GM19025 (cell line): ENCODE results near the gene PBX3.
"Not testable (repeated sequence)": the region's sequence is repeated elsewhere in the genome, so short reads cannot be mapped to it uniquely, and the experiment has no call there.

Experiments used
- ATAC-seq: cut with Tn5 transposase; IDR thresholded peaks from one replicate; pipeline ENCODE4 v1.9.1; 2021; ENCODE audit warnings: mild to moderate bottlenecking, low read depth, moderate library complexity; ENCODE audit not compliant: unreplicated experiment

The PBX3 gene

DNA sequence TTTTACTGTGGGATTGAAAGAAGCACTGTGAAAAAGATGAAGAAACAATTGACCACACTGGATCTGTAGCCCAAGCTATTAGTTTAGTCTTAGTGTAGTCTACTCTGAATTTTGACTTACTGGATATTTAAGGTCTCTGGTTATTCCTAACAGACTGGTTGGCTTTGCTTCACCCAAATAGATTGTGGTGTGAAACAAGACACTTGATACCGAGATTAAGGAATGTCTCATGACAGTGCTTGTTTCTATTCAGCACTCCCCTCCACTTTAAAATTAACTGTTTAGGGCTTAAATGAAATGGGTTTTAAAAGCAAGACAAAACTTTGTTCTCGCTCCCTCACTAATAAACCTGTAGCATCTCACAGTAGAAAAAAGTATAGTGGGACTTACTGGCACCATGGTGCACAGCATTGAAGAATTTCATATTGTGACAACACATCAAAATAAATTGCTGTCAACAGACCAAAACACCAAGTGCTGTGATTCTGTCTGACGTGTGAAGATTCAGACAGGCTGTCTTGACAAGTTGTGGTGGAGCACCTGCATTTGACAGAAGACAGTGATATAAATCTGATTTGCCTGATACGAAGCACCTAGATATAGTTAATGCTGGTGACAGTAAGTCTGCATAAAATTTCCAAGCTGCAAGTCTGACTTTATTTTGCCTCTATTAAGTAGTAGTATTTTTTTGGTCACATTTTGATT is 73.1 kb downstream of the PBX3 start:
- no peak for ATAC-seq

DNA sequence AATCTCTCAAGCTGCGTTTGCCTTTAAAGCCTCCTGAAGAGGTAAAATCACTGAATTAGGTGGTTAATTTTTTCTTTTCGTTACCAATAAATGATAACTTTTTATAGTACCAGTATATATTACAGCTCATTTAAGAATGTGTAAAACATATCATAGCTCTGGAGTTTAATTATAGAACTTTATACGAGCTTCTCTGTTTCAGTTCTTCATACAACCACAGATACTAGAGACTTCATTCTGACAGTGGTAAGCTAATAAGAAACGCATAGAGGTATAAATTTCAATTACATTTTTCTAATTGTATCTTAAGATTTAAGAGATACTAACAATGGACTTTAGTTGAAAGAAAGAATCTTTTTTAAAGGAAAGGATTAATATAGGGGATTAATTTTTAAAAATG is 73.9 kb downstream of the PBX3 start:
- ATAC-seq, result no peak

DNA sequence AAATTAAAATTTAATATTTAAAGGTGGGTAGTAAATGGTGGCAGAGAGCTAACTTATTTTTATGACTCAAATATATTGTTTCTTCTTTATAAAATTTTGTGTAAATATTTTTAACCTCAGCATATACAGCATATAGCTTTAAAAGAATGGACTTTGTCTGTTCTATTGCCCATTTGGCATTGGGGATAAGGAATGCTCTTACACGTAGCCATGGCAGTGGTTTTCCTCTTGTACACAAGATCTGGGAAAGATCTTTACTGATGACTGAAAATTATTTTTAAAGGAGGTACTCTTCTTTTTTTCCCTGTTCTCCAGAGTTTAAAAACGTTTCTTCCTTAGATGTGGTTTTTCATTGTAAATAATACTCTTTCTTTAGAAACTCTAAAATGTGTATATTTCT is 75.0 kb downstream of the PBX3 start:
- ATAC-seq, result no peak

DNA sequence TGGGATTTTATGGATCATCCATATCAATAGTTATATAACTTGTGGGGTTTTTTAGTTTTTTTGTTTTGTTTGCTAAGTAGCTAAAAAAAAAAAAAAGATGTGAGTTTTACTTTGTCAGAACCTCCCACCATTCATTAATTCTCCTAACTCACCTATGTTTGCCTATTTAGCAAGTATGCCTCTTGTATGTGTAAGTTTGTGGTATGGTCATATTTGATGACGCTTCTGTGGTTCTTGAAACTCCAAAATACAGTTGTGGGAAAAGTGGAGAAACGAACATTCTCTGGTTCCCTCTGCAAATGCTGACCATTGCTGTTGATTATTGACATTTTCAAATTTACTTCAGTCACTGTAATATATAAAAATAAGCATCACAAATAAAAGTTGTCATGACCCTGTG is 75.7 kb downstream of the PBX3 start:
- ATAC-seq, result no peak

DNA sequence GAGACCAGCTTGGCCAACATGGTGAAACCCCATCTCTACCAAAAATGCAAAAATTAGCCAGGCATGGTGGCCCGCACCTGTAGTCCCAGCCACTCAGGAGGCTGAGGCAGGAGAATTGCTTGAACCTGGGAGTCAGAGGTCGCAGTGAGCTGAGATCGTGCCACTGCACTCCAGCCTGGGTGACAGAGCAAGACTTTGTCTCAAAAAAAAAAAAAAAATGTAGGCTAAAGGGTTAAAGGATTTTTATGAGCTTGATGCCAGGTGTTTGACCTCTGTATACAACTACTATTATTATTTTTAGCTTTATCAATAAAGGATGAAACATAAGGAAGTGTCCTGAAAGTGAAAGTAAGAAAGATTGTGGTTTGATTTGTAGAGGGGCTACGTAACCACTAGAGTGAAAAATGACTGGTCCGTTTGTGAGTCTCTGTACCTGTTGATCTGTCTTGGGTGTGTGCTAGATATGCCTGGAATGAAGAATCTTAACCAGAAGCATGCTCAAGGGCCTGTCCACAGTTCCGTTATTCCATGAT is 76.8 kb downstream of the PBX3 start:
- ATAC-seq, result not testable (repeated sequence)

DNA sequence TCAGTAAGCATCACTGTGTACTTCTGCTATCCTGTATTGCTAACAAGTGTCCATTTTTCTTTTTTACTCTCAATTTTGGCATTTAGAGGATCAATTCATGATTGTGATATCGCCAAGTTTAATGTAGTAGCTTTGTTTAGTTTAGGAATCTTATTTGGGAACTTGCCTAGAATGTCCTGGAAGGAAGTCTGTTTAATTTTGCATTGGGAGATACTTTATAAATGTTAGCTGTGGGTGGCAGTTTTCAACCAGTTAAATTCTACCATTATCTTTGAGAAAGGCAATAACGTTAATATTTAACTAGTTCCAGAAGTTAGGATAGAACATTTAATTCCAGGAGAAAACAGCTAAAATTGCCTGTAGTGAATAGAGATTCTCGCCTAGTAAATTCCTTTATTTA is 78.6 kb downstream of the PBX3 start:
- no peak for ATAC-seq

DNA sequence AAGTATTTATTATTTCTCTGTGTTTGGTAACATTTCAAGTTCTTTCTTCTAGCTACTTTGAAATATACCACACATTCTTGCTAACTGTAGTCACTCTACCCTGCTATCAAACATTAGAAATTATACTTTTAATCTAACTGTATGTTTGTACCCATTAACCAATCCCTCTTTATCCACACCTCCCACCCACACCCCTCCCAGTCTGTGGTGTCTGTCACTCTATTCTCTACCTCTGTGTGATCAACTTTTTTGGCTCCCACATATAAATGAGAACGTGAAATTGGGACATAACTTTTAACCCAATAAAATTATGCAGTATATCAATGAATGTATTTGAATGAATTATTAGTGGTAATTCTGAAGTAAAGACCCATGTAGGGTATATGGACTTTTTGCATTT is 79.7 kb downstream of the PBX3 start:
- ATAC-seq, result no peak

DNA sequence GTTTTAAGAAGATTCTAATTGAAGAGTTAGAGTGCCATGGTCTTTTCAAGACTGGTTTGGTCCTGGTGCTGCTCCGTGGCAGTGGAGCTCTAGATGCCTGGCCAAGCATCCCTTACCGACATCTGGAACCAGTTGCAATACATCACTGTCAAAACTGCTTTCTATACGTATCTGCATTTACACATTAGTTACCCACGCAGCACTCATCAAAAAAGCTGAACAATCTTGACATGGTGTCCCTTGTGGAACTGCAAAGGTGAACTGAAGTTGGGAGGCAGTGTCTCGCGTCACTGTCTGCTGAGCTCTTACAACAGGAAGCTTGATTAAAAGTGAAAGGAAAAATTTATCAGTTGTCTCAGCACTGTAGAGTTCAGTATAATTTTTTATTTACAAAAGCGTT is 82.6 kb downstream of the PBX3 start:
- no peak for ATAC-seq

DNA sequence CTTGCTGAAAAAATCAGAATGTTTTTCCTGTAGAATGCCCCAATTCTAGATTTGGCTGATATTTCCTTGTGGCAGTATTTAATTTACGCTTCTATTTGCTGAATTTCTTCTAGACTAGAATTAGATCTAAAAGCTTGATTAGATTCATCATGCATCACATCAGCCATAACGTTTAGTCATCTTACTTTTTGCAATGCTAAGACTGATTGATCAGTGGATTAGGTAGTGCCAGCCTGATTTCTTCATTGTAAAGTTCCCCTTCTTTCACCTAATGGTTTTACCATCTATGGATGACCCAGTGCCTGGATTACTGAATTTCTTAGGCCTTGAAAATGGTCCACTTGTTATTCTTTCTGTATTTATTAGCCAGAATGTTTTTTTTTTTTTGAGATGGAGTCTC is 83.9 kb downstream of the PBX3 start:
- ATAC-seq, result no peak

DNA sequence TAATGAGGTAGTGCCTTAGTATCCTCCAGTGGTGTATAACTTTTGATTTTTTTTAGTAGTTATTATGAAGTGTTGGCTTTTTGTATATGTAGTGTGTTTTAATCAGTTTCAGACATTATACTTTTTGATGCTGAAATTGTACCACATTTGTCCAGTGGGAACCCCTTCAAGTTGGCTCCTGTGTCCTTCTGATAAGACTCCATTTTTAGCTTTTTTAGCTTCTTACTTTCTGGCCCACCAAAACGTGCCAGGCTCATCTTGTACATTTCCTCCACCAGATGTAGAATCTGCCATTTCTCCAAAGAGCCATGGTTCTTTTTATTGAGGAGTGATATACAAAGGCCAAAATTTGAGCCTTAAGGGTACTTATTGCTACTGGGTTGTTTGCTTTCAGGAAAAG is 84.4 kb downstream of the PBX3 start:
- no peak for ATAC-seq

DNA sequence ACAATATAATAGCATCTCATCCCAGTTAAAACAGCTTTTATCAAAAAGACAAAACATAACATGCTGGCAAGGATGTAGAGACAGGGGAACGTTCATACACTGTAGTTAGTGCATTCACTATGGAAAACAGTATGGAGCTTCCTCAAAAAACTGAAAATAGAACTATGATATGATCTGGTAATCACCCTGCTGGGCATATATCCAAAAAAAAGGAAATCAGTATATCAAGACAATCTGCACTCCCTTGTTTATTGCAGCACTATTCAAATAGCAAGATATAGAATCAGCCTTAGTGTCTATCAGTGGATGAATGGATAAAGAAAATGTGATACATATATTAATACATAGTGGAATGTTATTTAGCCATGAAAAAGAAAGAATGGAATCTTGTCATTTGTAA is 88.5 kb downstream of the PBX3 start:
- ATAC-seq, result no peak

DNA sequence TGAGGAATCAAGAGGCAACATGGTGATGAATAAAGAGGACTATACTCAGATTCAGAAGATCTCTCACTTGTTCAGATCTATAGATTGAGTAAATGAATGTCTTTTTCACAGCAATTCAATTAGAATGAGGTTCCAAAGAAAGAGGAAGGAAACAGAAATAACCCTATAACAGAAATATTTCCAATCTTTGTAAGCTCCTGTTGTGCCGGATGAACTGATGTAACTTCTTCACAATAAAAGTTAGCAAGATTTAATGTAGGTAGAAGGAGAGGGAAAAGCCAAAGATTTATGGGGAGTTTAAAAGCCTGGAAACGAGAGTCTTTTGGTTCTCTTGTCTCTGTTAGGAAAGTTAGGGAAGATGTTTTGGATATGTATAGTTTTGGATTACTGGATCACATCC is 92.1 kb downstream of the PBX3 start:
- no peak for ATAC-seq

DNA sequence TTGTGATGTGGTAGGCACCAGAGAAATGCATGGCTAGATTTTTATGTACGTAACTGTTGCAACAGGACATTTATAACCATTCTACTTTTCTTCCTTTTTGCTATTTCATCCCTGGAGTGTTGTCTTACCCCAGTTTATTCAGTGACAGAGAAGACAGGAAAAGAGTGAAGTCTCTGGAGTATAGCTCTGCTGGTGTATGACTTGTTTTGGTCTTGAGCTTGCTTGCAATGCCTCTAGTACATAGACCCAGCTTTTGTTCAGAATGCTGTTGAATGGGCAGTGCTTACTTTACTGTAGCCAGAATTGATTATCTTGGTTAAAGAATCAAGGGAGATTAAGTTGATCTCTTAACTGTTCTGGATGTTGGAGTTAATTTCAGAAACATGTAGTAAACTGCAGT is 94.3 kb downstream of the PBX3 start:
- no peak for ATAC-seq

DNA sequence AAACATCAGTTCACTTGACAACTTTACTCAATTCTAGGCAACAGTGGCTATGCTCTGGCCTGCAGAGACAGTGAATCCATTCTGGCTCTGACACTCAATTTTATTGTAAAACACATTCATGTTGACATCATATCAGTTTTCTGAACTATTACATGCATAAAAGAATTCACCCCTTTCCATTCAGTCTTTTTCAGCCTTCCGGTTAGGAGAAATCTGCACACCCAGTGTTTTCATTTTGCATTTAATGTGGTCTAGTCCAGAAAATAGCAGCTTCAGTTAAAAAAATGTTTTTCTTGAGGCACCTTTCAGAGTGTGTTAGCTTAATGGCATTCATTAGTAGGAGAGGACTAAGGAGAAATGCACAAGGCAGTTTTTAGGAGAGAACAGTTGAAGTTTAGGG is 95.1 kb downstream of the PBX3 start:
- no peak for ATAC-seq

DNA sequence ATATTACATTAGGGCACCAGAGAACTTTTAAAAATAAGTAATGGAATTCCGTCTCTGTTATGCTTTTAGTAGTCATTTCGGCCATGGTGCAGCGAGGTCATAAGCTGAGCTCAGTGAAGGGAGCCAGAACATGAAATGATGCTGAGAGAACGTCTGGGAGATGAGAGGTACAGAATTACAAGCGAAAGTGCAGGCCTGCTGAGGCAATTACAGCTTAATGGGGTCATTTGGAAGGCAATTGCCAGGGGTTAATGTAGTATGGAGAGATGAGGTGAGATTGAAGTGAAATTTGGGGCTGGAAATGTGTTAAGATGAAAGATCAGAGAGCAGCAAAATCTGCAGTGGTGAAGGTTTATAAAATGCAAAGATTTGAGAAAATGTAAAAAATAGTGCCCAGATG is 96.5 kb downstream of the PBX3 start:
- ATAC-seq, result no peak

DNA sequence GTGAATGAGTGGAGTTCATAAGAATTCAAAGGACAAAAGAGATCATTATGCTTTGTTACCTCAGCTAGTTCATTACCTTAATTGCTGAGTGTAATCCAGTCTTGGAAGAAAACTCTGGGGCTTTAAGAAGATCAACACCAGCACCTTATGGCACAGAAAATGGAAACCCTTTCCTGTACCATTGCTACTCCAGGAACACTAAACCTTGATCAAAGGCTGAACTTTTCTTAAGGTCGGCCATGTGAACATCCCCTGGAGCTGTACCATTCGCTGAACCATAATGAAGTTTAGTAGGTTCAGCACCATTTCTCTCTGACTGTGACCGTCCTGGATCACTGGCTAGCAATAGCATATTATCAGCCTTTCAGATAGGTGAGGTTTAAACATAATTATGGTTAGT is 97.4 kb downstream of the PBX3 start:
- ATAC-seq, result no peak

DNA sequence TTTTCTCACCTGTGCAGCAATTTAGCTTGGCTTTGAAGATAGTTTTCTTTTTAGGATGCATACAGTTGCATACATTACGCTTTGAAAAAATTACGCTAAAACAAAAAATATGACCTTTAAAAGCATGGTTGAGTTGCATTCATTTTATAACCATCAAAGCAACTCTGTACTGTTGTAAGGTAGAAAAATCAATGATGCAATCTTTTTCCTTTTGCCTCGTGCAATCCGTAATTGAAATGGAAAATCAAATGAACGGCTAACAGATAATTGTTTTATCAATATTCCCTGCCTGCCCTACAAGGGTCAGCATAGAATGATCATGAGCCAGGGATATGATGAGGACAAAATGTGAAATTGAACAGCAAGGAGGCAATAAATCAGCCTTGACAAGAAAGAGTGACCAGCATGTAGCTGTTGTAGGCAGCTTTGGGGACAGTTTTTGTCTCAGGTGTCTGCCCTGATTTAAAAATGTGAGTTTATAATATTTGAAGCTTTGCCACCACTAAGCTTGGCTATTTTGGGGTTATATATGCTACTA is 98.2 kb downstream of the PBX3 start:
- no peak for ATAC-seq

DNA sequence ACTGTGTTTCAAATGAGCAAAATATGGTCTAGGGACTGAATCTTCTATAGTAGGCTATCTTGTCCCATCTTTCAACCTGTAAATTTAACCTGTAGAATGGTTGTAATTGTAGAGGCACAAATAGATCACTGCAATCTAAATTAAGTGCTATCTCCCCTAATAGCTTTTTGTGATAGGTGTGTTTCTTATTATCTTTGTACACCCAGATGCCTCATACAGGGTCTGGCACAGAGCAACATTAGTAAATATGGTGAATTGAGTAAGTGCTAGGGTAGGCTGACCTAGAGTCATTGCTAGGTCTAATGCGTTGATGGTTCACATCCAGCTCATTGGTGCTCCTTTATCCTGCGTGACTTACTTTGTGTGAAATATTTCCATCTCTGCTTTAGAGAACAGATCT is 100.6 kb downstream of the PBX3 start:
- no peak for ATAC-seq

DNA sequence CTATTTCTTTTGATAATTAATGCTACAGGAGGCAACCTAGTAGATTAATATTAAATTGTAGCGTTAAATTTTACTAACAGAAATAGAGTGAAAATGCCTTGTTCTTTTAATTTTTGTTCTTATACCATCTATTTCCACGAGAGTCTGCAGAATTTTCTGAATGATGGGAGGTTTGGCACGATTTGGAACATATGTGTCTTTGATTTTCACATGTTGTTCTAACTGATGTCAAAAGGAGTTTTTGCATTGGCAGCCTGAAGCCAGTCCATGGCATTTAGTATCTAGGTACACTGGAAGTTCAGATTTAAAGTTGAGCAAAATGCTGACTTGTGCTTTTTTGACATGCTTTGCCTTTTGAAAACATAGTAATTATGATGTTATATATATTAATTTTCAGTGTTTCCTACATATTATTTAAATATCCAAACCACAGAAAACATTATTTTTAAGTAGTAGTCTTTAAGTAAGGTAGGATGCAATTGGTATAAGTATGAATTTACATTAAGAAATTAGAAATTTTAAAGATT is 103.0 kb downstream of the PBX3 start:
- no peak for ATAC-seq

DNA sequence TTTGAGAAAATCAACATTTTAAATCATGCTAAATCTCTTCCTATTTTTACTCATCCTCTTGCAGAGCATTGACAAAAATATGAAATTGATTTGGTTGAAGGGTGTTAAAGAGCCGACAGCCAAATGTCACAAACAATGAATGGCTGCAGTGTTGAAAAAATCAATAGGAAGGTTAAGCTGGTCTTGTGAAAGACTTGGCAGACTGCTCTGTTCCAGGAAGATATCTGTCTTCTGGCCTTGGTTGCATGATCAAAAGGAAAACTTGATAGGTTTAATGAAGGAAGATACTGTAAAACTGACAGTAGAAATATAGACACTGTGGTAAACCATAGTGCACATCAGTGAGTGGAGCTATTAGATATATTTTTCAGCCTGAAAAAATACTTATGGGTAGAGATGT is 103.6 kb downstream of the PBX3 start:
- ATAC-seq, result no peak

DNA sequence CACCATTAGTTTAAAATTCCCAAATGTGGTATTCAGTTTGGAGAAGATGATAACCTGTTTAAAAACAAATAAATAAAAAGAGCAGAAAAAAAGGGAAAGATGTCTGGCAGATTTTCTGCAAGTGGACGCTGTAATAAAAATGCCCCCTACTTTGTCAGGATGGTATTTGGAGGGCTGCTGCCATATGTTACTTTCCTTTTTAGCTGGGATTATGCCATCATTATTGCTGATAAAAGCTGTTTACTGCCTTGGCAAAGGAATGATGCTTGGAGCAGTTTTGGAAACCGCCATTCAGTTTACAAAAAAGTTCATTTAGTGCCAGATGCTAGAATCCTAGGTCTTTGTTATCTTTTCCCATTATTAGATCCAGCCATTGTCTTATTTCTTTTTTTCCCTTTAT is 104.8 kb downstream of the PBX3 start:
- ATAC-seq, result no peak

DNA sequence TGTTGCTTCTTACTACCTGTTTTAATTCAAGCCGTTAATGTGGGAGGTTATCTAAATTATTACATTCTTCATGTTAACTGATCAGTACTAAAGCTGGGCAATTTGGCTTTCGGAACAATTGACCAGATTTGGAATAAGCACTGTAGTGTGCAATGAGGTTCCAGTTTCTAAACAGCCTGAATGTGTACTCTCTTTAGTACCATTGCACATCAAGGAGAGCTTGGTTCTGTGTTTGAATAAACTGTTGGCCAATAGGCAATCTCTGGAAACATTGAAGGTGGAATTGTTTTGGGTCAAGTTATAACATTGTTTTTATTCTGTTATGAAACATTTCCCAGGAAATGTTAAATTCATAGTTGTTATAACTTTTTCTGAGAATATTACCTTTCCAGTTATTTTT is 105.2 kb downstream of the PBX3 start:
- no peak for ATAC-seq
